Tibial artery (tissue), 4 donors: Measurements from ENCODE around the gene DMPK.
A peak's percentile ranks its signal among the peaks of the same experiment; 100 is the strongest.

ENCODE experiments used
- DNase-seq, 2 donors: peaks; one replicate each; pipeline ENCODE4 v3.0.0-alpha.2; 2019
- H3K27ac ChIP-seq, 2 donors: fragments of 200-600 bp; sonication (generic) in 1 of 2; 1 replicate in 1 of 2; 2 replicates in 1 of 2; pipeline ENCODE4 v1.5.1; 2018 to 2019; ENCODE audit warnings: mild to moderate bottlenecking in 1 of 2
- H3K27me3 ChIP-seq, 2 donors: fragments of 200-600 bp; sonication (generic) in 1 of 2; one replicate each; pipeline versions ENCODE4 v1.5.1 to v1.6.0; 2016 to 2019
- H3K36me3 ChIP-seq, 3 donors: fragments of 200-600 bp; sonication (generic) in 2 of 3; one replicate each; pipeline ENCODE4 v1.5.1; 2016 to 2019; ENCODE audit warnings: mild to moderate bottlenecking in 2 of 3
- H3K4me1 ChIP-seq, 4 donors: fragments of 200-600 bp; sonication (generic) in 2 of 4; 1 replicate in 3 of 4; 2 replicates in 1 of 4; pipeline ENCODE4 v1.5.1; 2016 to 2019
- H3K4me3 ChIP-seq, 2 donors: fragments of 200-600 bp; sonication (generic) in 1 of 2; 1 replicate in 1 of 2; 2 replicates in 1 of 2; pipeline ENCODE4 v1.5.1; 2018 to 2019; ENCODE audit warnings: mild to moderate bottlenecking in 2 of 2
- H3K9me3 ChIP-seq, 3 donors: fragments of 200-600 bp; sonication (generic) in 1 of 3; one replicate each; pipeline ENCODE4 v1.5.1; 2016 to 2019
- intact Hi-C: fragments of 100-400 bp; cut with DNase I; formaldehyde crosslinking; loops from one replicate; pipeline ENCODE4 v1.15.0; 2023; ENCODE audit warnings: low total_unique reads
- TF ChIP-seq, protein P1 (sequence below), 2 experiments: fragments of 200-600 bp in 1 of 2; fragments of 450-650 bp in 1 of 2; IDR thresholded peaks; one replicate each; pipeline ENCODE4 v1.5.1; 2017 to 2019; ENCODE audit warnings: antibody characterized with exemption in 2 of 2, mild to moderate bottlenecking in 1 of 2, moderate library complexity in 1 of 2

Gene DMPK

DNA sequence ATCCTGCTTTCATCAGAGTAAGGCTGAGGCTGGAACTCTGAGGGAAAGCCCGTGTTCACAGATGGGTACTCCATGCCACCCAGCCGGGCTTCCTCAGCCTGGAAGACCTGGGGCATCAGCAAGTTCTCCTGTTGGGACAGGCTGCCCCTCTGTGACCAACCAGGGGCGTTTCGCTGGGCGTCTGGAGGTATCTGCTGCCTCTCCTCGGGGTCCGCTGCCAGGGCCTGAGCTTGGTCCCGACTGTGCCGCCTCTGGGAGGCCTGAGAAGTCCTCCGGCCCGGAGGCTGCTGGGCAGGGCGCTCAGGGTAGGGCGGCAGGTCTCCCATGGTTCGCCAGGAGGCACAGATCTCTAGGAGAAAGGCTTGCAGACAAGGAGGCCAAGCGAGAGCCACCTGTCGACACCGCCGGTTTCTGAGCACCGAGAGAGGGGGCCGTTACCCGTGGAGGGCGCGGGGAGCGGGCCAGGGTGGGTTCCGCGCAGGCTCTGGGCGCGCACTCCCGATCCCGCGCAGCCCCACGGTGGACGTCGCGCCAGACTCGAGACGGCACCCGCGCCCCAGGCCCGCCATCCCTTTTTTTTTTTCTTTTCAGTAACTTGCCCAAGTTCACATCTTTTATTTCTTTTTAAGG, 32.7 kb upstream of the DMPK start, which contains the start of gene RSPH6A:
TSS of gene RSPH6A (minus strand) at position 458 of the 630 bp plus-strand sequence. CDS start at position 326, 132 bp downstream.
- H3K4me3 ChIP-seq: peak within 1 kb of the TSS in 1 of 2 donors; percentile 24

DNA sequence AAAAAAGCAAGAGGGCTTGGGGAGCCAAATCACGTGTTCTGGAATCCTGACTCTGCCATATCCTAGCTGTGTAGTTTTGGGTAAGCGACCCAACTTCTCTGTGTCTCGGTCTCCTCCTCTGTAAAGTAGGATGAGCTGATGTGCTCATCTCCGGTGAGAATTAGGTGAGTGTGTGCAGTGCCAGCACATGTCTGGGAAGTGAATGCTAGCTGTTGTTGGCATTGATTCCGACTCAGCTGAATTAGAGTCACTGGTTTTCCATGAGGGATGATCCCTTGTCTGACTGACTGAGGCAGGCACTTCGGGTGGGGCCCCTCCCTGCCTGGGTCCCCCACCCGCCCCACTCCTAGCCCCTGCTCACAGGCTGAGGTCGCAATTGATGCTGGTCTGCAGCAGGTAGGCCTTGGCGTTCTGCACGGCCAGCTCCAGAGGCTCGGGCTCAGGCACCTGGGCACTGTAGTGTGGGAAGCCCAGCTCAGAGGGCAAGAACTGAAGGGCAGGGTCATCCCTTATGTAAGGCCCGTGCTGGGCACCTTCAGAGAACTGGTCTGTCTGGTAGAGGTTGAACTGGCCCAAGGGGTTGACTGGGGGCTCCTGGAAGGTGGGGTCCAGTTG, 32.0 kb upstream of the DMPK start:
- no peak overlapping the region for H3K4me3 ChIP-seq
- peaks cover 0 to 5% of the 10 kb centered on the region in 2 donors for H3K27me3 ChIP-seq
- no peak for DNase-seq
- H3K27ac ChIP-seq: no peak overlapping the region
- peaks cover 0 to 20% (median 10%) of the 10 kb centered on the region in 3 donors for H3K36me3 ChIP-seq
- peaks cover 0 to 25% (median 10%) of the 10 kb centered on the region in 4 donors for H3K4me1 ChIP-seq
- TF ChIP-seq, protein P1, sequence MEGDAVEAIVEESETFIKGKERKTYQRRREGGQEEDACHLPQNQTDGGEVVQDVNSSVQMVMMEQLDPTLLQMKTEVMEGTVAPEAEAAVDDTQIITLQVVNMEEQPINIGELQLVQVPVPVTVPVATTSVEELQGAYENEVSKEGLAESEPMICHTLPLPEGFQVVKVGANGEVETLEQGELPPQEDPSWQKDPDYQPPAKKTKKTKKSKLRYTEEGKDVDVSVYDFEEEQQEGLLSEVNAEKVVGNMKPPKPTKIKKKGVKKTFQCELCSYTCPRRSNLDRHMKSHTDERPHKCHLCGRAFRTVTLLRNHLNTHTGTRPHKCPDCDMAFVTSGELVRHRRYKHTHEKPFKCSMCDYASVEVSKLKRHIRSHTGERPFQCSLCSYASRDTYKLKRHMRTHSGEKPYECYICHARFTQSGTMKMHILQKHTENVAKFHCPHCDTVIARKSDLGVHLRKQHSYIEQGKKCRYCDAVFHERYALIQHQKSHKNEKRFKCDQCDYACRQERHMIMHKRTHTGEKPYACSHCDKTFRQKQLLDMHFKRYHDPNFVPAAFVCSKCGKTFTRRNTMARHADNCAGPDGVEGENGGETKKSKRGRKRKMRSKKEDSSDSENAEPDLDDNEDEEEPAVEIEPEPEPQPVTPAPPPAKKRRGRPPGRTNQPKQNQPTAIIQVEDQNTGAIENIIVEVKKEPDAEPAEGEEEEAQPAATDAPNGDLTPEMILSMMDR (IDR thresholded peaks at IDR 0.05): no peak
- intact Hi-C loops: no loop called here
- H3K9me3 ChIP-seq: no peaks in the 10 kb centered on the region

More for the DNA sequence above, 32.7 kb upstream of the DMPK start, which contains the start of gene RSPH6A:
- no peak for DNase-seq
- H3K27me3 ChIP-seq: peaks cover 0 to 5% of the 10 kb centered on the region in 2 donors
- peaks cover 0 to 25% (median 7%) of the 10 kb centered on the region in 4 donors for H3K4me1 ChIP-seq
- H3K9me3 ChIP-seq: no peaks in the 10 kb centered on the region
- intact Hi-C loops: loop anchor here (5.0 kb wide), 1 partner anchor 67 kb away; no protein-coding TSS in a partner anchor
- TF ChIP-seq, protein P1 (IDR thresholded peaks at IDR 0.05): no peak
- H3K36me3 ChIP-seq: peaks cover 4 to 27% (median 17%) of the 10 kb centered on the region in 3 donors
- no peak within 1 kb of the TSS for H3K27ac ChIP-seq

DNA sequence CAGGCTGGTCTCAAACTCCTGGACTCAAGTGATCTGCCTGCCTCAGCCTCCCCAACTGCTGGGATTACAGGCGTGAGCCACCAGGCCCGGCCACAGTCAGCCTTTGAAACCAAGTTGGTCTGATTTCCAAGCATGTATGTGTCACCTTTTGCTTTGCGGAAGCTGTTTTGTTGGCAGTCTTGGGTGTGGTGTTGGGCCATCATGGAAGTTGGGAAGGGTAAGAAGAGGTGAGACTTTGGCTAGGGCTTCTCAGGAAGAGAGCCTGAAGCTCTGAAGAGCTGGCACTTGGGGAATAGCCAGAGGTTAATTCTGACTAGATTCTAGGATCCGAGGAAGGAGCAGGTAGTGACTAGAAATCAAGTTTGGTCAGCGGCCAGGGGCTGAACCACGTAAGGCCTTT, 30.0 kb upstream of the DMPK start:
- intact Hi-C loops: no loop called here
- DNase-seq: no peak
- TF ChIP-seq, protein P1 (IDR thresholded peaks at IDR 0.05): no peak
- Histone ChIP-seq H3K36me3 (peaks cover 0 to 11% (median 0%) of the 10 kb centered on the region in 3 donors), H3K27me3 (peaks cover 0 to 5% of the 10 kb centered on the region in 2 donors), H3K4me3 (no peak overlapping the region), H3K4me1 (peaks cover 0 to 23% (median 10%) of the 10 kb centered on the region in 4 donors), H3K27ac (no peak overlapping the region), H3K9me3 (no peaks in the 10 kb centered on the region)

DNA sequence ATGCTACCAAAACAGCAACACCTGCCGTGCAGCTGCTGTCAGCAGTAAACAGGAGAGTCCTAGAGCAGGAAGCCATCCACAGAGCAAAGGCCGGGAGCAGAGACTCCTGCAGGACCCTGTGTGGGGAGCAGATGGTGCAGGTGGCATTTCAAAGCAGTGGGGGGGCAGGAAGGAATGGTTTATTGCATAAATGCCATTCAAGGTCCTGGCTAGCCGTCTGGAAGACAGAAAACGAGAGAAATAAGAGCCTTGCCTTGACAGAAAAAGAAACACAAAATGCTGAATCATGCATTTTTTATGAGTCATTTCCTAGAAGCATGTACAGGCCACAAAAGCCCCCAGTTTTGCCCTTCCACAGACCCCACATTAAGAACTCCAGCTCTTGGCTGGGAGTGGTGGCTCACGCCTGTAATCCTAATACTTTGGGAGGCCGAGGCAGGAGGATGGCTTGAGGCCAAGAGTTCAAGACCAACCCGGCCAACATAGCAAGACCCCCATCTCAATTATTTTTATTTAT, 27.4 kb upstream of the DMPK start:
- TF ChIP-seq, protein P1 (IDR thresholded peaks at IDR 0.05): no peak
- Histone ChIP-seq H3K27ac (no peak overlapping the region), H3K27me3 (no peaks in the 10 kb centered on the region), H3K9me3 (no peaks in the 10 kb centered on the region), H3K36me3 (peaks cover 0 to 5% (median 0%) of the 10 kb centered on the region in 3 donors), H3K4me3 (no peak overlapping the region), H3K4me1 (peaks cover 0 to 5% (median 2%) of the 10 kb centered on the region in 4 donors)
- intact Hi-C loops: no loop called here
- DNase-seq: no peak

DNA sequence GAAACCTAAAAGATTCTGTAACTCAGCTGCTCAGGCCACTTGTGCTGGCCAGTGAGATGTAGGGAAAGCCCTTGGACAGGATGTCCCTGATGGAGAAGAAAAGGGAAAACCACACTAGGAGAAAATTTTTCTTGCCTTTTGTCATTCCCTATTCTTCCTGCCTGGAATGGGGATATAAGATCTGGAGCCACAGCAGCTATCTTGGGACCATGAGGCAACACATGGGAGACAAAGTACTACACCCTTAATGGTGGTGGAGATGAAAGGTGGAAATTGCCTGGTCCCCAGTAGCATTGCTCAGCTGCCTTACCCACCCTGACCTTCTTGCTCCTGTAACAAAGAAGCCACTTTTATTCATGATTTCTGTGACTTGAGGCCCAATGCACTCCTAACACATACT, 23.4 kb upstream of the DMPK start:
- Histone ChIP-seq H3K9me3 (no peaks in the 10 kb centered on the region), H3K27ac (no peak overlapping the region), H3K36me3 (no peaks in the 10 kb centered on the region), H3K4me1 (peaks cover 0 to 5% (median 0%) of the 10 kb centered on the region in 4 donors), H3K27me3 (no peaks in the 10 kb centered on the region), H3K4me3 (no peak overlapping the region)
- intact Hi-C loops: no loop called here
- no peak for DNase-seq
- TF ChIP-seq, protein P1 (IDR thresholded peaks at IDR 0.05): no peak
